SU-DHL-6 (cell line): ENCODE measurements around the gene DOCK11.

Source experiments
- H2AFZ ChIP-seq: fragments of 200-600 bp; sonication (generic); 2 replicates; pipeline ENCODE4 v1.6.1; 2014; ENCODE audit warnings: low read depth, mild to moderate bottlenecking, moderate library complexity, mixed read lengths, antibody characterized with exemption, low read length; ENCODE audit not compliant: severe bottlenecking
- H3F3A ChIP-seq: fragments of 200-600 bp; shearing (Covaris generic); 2 replicates; pipeline ENCODE4 v1.6.0; 2016; ENCODE audit warnings: antibody characterized with exemption, mild to moderate bottlenecking; ENCODE audit not compliant: insufficient read depth
- H3K27ac ChIP-seq: fragments of 200-600 bp; sonication (generic); 2 replicates; pipeline ENCODE4 v1.5.1; 2016; ENCODE audit warnings: low read depth, mild to moderate bottlenecking, low read length, moderate library complexity, mixed read lengths
- H3K27me3 ChIP-seq: fragments of 200-600 bp; sonication (generic), shearing (Covaris generic); 2 replicates; pipeline ENCODE4 v1.6.0; 2014; ENCODE audit warnings: mild to moderate bottlenecking, low read length
- H3K36me3 ChIP-seq: fragments of 200-600 bp; sonication (generic); 2 replicates; pipeline ENCODE4 v1.6.1; 2014; ENCODE audit warnings: mild to moderate bottlenecking, low read length, mixed read lengths
- H3K4me2 ChIP-seq: fragments of 300-600, 200-600 bp; shearing (Covaris generic), sonication (generic); 2 replicates; pipeline ENCODE4 v1.6.0; 2014; ENCODE audit warnings: low read length, low read depth, mild to moderate bottlenecking; ENCODE audit not compliant: poor library complexity, severe bottlenecking
- H3K4me3 ChIP-seq: fragments of 200-600 bp; sonication (generic); 2 replicates; pipeline ENCODE4 v1.5.1; 2014; ENCODE audit warnings: antibody characterized with exemption, low read length, mild to moderate bottlenecking, mixed read lengths; ENCODE audit not compliant: insufficient read depth, poor library complexity, severe bottlenecking
- H3K79me2 ChIP-seq: fragments of 200-600 bp; sonication (generic); 2 replicates; pipeline ENCODE4 v1.6.1; 2014; ENCODE audit warnings: mild to moderate bottlenecking, low read length, moderate library complexity; ENCODE audit not compliant: insufficient read depth
- H3K9ac ChIP-seq: fragments of 200-600 bp; sonication (generic); 2 replicates; pipeline ENCODE4 v1.7.0; 2014; ENCODE audit warnings: mild to moderate bottlenecking, low read length
- H3K9me2 ChIP-seq: fragments of 200-600 bp; sonication (generic); replicated peaks from 2 replicates; pipeline ENCODE4 v1.6.1; 2014; ENCODE audit warnings: low read length; ENCODE audit not compliant: insufficient read depth
- H3K9me3 ChIP-seq: fragments of 200-600 bp; sonication (generic); 2 replicates; pipeline ENCODE4 v1.6.1; 2014; ENCODE audit warnings: low read length, mixed read lengths; ENCODE audit not compliant: insufficient read depth
- H4K20me1 ChIP-seq: fragments of 200-600 bp; sonication (generic); 2 replicates; pipeline ENCODE4 v1.6.1; 2014; ENCODE audit warnings: low read depth, mild to moderate bottlenecking, antibody characterized with exemption, low read length, moderate library complexity, mixed read lengths
- CTCF ChIP-seq: fragments of 200-600 bp; sonication (generic); IDR thresholded peaks from one replicate; pipeline ENCODE4 v1.5.1; 2017; ENCODE audit warnings: antibody characterized with exemption, mild to moderate bottlenecking, low read length, moderate library complexity; ENCODE audit not compliant: insufficient read depth, poor library complexity, severe bottlenecking
- EZH2phosphoT487 ChIP-seq: fragments of 200-600 bp; sonication (generic), shearing (Covaris generic); conservative IDR thresholded peaks from 2 replicates; pipeline ENCODE4 v1.6.1; 2018; ENCODE audit warnings: mild to moderate bottlenecking, antibody characterized with exemption, low read length, moderate library complexity, mixed read lengths

Gene DOCK11

GRCh38 chrX:118621081-118621759, 125.6 kb downstream of the DOCK11 start:
- no peak overlapping the region for H3K9ac ChIP-seq
- H3K79me2 ChIP-seq = no peaks in the 10 kb centered on the region
- TF ChIP-seq EZH2phosphoT487 = no peak
- no peak for TF ChIP-seq CTCF
- no peaks in the 10 kb centered on the region for H3K36me3 ChIP-seq
- no peak overlapping the region for H3K4me3 ChIP-seq
- no peaks in the 10 kb centered on the region for H3K9me2 ChIP-seq
- no peaks in the 10 kb centered on the region for H4K20me1 ChIP-seq
- H3K9me3 ChIP-seq = no peaks in the 10 kb centered on the region
- no peaks in the 10 kb centered on the region for H3K27me3 ChIP-seq
- H3F3A ChIP-seq = no peaks in the 10 kb centered on the region
- H3K4me2 ChIP-seq = no peak overlapping the region
- no peak overlapping the region for H2AFZ ChIP-seq
- H3K27ac ChIP-seq = no peak overlapping the region

- Histone ChIP-seq H3F3A (no peaks in the 10 kb centered on the region), H3K79me2 (no peaks in the 10 kb centered on the region), H3K9ac (no peak overlapping the region), H3K36me3 (no peaks in the 10 kb centered on the region), H3K4me2 (no peak overlapping the region), H4K20me1 (no peaks in the 10 kb centered on the region), H3K27ac (no peak overlapping the region), H3K9me2 (no peaks in the 10 kb centered on the region), H3K9me3 (no peaks in the 10 kb centered on the region), H3K27me3 (no peaks in the 10 kb centered on the region), H3K4me3 (no peak overlapping the region), H2AFZ (no peak overlapping the region)
- TF ChIP-seq CTCF = no peak
- no peak for TF ChIP-seq EZH2phosphoT487
Measured at GRCh38 chrX:118623062-118623461, 127.4 kb downstream of the DOCK11 start.

- Histone ChIP-seq H3K4me3 (no peak overlapping the region), H3K27me3 (no peaks in the 10 kb centered on the region), H3K9ac (no peak overlapping the region), H3K9me3 (no peaks in the 10 kb centered on the region), H3K79me2 (no peaks in the 10 kb centered on the region), H3K27ac (no peak overlapping the region), H4K20me1 (no peaks in the 10 kb centered on the region), H3K4me2 (no peak overlapping the region), H3K36me3 (no peaks in the 10 kb centered on the region), H3F3A (no peaks in the 10 kb centered on the region), H3K9me2 (no peaks in the 10 kb centered on the region), H2AFZ (no peak overlapping the region)
- TF ChIP-seq EZH2phosphoT487 = no peak
- TF ChIP-seq CTCF = no peak
Measured at GRCh38 chrX:118626346-118626745, 130.7 kb downstream of the DOCK11 start.
